ENCODE measurements around the gene RHBDL3.

- no peak for TF ChIP-seq CTCF (IDR thresholded peaks at IDR 0.05)
- no peak for TF ChIP-seq EP300 (IDR thresholded peaks at IDR 0.05)
These were observed 64.5 kb downstream of the RHBDL3 start for GRCh38 chr17:32330147-32330546.

All from tibial nerve (tissue), 4 donors.